A673 (cell line): ENCODE measurements around the gene GALNT6. TPM values are rescaled to one million over a fixed set of nuclear protein-coding genes. Genes with fewer than 3 reads are reported as not detected.

ENCODE experiments used
- BruUV-seq: library from RNA; stranded (reverse); fragments of 400-500 nt; replicated peaks from 2 replicates; lab custom pipeline; 2021; lab: Mats Ljungman, UMichigan
- CTCF ChIA-PET: fragments of 300-600 bp; sonication (Branson Sonifier 250); formaldehyde crosslinking; loops from one replicate; lab custom pipeline; 2022; ENCODE audit warnings: antibody characterized with exemption; lab: Charles Lee
- POLR2A ChIA-PET: fragments of 300-600 bp; sonication (Branson Sonifier 250); formaldehyde crosslinking; loops from one replicate; lab custom pipeline; 2022; ENCODE audit warnings: antibody characterized with exemption; ENCODE audit not compliant: low non-redundant PET; lab: Charles Lee
- DNase-seq: peaks from one replicate; pipeline ENCODE4 v3.0.0-alpha.2; 2015; ENCODE audit warnings: low spot score
- H3K27ac ChIP-seq: fragments of 200-600 bp; sonication (generic); 2 replicates; pipeline ENCODE4 v1.5.1; 2016; ENCODE audit warnings: mixed run types, low read depth, mild to moderate bottlenecking, mixed read lengths, antibody characterized with exemption, low read length; ENCODE audit not compliant: poor library complexity, severe bottlenecking
- H3K27me3 ChIP-seq: fragments of 200-600 bp; sonication (generic); replicated peaks from 2 replicates; pipeline ENCODE4 v1.6.1; 2017; ENCODE audit warnings: mixed run types, low read depth, mild to moderate bottlenecking, mixed read lengths, antibody characterized with exemption, low read length; ENCODE audit not compliant: insufficient read depth, poor library complexity
- H3K36me3 ChIP-seq: fragments of 200-600 bp; sonication (generic); 2 replicates; pipeline ENCODE4 v1.6.1; 2016; ENCODE audit warnings: mixed run types, mild to moderate bottlenecking, mixed read lengths, antibody characterized with exemption, low read length; ENCODE audit not compliant: insufficient read depth, poor library complexity, severe bottlenecking
- H3K4me1 ChIP-seq: fragments of 200-600 bp; sonication (generic); 2 replicates; pipeline ENCODE4 v1.6.1; 2017; ENCODE audit warnings: mixed run types, mild to moderate bottlenecking, mixed read lengths, antibody characterized with exemption, low read length; ENCODE audit not compliant: insufficient read depth, poor library complexity, severe bottlenecking
- H3K4me3 ChIP-seq: fragments of 200-600 bp; sonication (generic); 2 replicates; pipeline ENCODE4 v1.5.1; 2016; ENCODE audit warnings: low read depth, mixed run types, mild to moderate bottlenecking, mixed read lengths, low read length; ENCODE audit not compliant: poor library complexity, severe bottlenecking
- H3K9me3 ChIP-seq: fragments of 200-600 bp; sonication (generic); 2 replicates; pipeline ENCODE4 v1.6.1; 2016; ENCODE audit warnings: mixed run types, low read depth, mild to moderate bottlenecking, mixed read lengths, antibody characterized with exemption, low read length; ENCODE audit not compliant: poor library complexity, severe bottlenecking
- CTCF ChIP-seq: fragments of 300-800, 200-600 bp; sonication (generic); conservative IDR thresholded peaks from 2 replicates; pipeline ENCODE4 v1.5.1; 2017; ENCODE audit warnings: low read depth, mild to moderate bottlenecking, antibody characterized with exemption, low read length, moderate library complexity, mixed read lengths
- EZH2 ChIP-seq: fragments of 200-600 bp; sonication (generic); IDR thresholded peaks from 2 replicates; pipeline ENCODE4 v1.6.1; 2017; ENCODE audit warnings: borderline replicate concordance, low read depth, mild to moderate bottlenecking, mixed read lengths, antibody characterized with exemption, low read length; ENCODE audit not compliant: poor library complexity, severe bottlenecking
- intact Hi-C: fragments of 100-400 bp; cut with micrococcal nuclease; formaldehyde crosslinking; loops from one replicate; pipeline ENCODE4 v1.10.0; 2022; ENCODE audit not compliant: unreplicated experiment
- total RNA-seq: library from RNA; stranded (reverse); gene quantifications from 2 replicates; pipeline ENCODE4 v1.2.3, GENCODE V29; 2021

The GALNT6 gene
- total RNA-seq, 1 experiment from 2014 or later: 0.26 TPM

- Histone ChIP-seq H3K27me3 (no peaks in the 10 kb centered on the region), H3K9me3 (no peaks in the 10 kb centered on the region), H3K4me1 (peaks cover 17% of the 10 kb centered on the region), H3K27ac (no peak overlapping the region), H3K4me3 (no peak overlapping the region), H3K36me3 (no peaks in the 10 kb centered on the region)
- ChIA-PET CTCF (no interaction called here), POLR2A (no interaction called here)
- TF ChIP-seq CTCF: no peak
- TF ChIP-seq EZH2: no peak
- no peak for DNase-seq
- BruUV-seq: no TSS peak
- intact Hi-C loops: no loop called here
These were observed 16.4 kb downstream of the GALNT6 start for GRCh38 chr12:51374856-51375255.

- DNase-seq: no peak
- H3K27ac ChIP-seq: no peak overlapping the region
- H3K9me3 ChIP-seq: no peaks in the 10 kb centered on the region
- peaks cover 17% of the 10 kb centered on the region for H3K4me1 ChIP-seq
- TF ChIP-seq CTCF (no peak), EZH2 (no peak)
- POLR2A ChIA-PET: no interaction called here
- CTCF ChIA-PET: no interaction called here
- intact Hi-C loops: no loop called here
- H3K27me3 ChIP-seq: no peaks in the 10 kb centered on the region
- no TSS peak for BruUV-seq
- no peak overlapping the region for H3K4me3 ChIP-seq
- H3K36me3 ChIP-seq: no peaks in the 10 kb centered on the region
These were observed 16.8 kb downstream of the GALNT6 start for GRCh38 chr12:51374361-51374760.

GRCh38 chr12:51373187-51373586, 18.0 kb downstream of the GALNT6 start:
- Histone ChIP-seq H3K4me3 (no peak overlapping the region), H3K36me3 (no peaks in the 10 kb centered on the region), H3K27me3 (no peaks in the 10 kb centered on the region), H3K9me3 (no peaks in the 10 kb centered on the region), H3K4me1 (peaks cover 13% of the 10 kb centered on the region), H3K27ac (no peak overlapping the region)
- TF ChIP-seq CTCF (no peak), EZH2 (no peak)
- CTCF ChIA-PET: no interaction called here
- POLR2A ChIA-PET: no interaction called here
- intact Hi-C loops: no loop called here
- BruUV-seq: no TSS peak
- no peak for DNase-seq
